Fibroblast of skin of scalp (primary cell): ENCODE measurements around the gene MAML3.

ENCODE experiments used
- DNase-seq: peaks from one replicate; pipeline ENCODE4 v3.0.0-alpha.2; 2013

Gene MAML3

GRCh38 chr4:139674875-139675550 is 479.0 kb downstream of the MAML3 start:
- DNase-seq, result no peak

DNA sequence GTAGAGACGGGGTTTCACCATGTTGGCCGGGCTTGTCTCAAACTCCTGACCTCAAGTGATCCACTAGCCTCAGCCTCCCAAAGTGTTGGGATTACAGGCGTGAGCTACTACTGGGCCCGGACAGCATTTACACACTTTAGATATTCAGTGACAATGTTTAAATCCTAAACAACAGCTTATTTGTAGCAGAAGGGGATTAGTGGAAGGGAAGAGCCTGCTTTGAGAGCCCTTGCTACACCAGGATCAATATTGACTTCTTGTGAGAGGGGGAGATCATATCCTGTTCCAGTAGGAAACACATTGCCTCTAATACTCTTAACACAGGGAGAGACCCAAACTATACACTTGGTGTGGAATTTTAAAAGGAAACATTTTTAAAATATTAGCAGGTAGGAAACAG is 481.3 kb downstream of the MAML3 start:
- no peak for DNase-seq

GRCh38 chr4:139672215-139672614 is 481.8 kb downstream of the MAML3 start:
- no peak for DNase-seq

- no peak for DNase-seq
Measured at GRCh38 chr4:139670775-139671174, 483.2 kb downstream of the MAML3 start.

DNA sequence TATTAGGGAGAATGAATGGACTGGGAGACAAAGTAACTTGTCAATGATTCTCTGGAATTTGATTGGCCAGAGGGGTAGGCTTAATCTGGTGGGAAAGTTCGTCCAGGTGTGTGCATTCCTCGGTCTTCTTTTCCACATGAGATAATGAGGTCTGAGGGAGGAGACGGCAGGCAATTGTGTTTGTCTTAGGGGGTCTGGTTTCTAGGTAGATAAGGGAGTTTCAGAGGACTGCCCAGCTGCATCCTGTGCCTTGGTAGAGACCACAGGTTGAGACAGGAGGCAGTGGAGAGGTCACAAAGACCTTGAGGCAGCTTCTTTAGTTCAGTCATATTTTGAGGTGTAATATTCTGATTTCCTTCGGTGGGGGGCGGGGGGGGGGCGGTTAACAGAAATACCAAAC is 484.1 kb downstream of the MAML3 start:
- no peak for DNase-seq

DNA sequence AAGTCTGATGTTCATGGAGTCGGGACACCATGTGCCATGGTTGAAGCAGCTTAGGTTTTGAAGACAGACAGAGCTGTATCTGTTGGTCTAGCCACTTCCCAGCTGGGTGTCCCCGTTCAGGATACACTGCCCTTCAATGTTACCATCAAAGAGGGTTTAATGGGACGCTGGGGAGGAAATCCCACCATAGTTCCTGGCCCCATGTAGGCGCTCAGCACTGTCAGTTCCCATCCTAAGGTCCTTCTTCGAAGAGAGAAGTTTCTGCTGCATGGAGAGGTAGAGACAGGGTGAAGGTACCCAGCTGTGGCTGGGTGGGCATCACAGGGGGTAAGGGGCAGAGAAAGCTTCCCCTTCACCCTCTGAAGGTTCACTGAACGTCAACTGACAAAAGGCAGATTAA is 484.6 kb downstream of the MAML3 start:
- DNase-seq, result no peak

DNA sequence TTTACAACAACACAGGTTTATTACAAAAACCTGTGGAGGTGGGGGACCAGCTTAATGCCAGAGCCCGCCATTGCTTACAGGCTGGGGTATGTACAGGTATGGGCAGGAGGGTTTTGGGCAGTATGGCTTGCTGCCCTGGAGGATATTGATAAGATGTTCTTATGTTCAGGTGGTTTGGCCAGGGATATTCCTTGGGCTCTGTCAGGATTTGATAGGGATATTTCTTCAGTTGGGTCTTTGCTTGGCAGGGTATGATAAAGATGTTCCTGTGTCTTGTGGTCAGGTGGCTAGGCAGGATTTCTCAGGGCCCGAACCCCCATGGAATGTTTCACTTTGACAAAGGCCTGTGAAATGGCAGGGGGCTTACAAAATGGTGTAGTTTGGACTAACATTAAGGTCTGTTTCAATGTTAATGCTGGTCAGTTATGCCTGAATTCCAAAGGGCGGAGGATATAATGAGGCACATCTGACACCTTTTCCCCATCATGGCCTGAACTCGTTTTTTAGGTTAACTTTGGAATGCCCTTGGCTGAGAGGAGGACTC is 485.3 kb downstream of the MAML3 start:
- no peak for DNase-seq

DNA sequence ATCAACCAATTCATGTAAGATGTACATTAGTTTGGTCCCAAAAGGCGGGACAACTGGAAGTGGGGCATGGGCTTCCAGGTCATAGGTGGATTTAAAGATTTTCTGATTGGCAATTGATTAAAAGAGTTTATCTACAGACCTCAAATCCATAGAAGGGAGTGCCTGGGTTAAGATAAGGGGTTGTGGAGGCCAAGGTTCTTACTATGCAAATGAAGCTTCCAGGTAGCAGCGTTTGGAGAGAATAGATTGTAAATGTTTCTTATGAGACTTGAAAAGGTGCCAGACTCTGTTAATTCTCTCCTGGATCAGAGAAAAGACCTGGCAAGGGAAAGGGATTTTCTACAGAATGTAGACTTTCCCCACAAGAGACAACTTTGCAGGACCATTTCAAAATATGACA is 485.9 kb downstream of the MAML3 start:
- no peak for DNase-seq
